HL-60 (cell line): Measurements from ENCODE around the gene ATP5F1E.

Source experiments
- DNase-seq, 2 experiments: peaks; one replicate each; pipeline ENCODE4 v3.0.0-alpha.2; 2010 to 2020; ENCODE audit warnings: low read depth in 1 of 2, low spot score in 1 of 2
- H3K27ac ChIP-seq: fragments of 250-450 bp; sonication (Bioruptor Pico); replicated peaks from 2 replicates; pipeline ENCODE4 v1.5.1; 2020; ENCODE audit warnings: mild to moderate bottlenecking, moderate library complexity
- H3K27me3 ChIP-seq: fragments of 250-450 bp; sonication (Bioruptor Pico); 2 replicates; pipeline ENCODE4 v1.5.1; 2021; ENCODE audit warnings: mild to moderate bottlenecking, moderate library complexity; ENCODE audit not compliant: insufficient read depth, poor library complexity, severe bottlenecking
- H3K4me3 ChIP-seq: replicated peaks from 2 replicates; pipeline ENCODE4 v1.5.1; 2011; ENCODE audit warnings: mild to moderate bottlenecking, control low read depth, low read length; ENCODE audit not compliant: insufficient read depth
- GABPA ChIP-seq: IDR thresholded peaks from 2 replicates; pipeline ENCODE4 v1.6.1; 2012; ENCODE audit warnings: low read depth
- POLR2AphosphoS5 ChIP-seq: IDR thresholded peaks from 2 replicates; pipeline ENCODE4 v1.6.1; 2012; ENCODE audit warnings: low read depth
- SPI1 ChIP-seq: IDR thresholded peaks from 2 replicates; pipeline ENCODE4 v1.6.1; 2012; ENCODE audit warnings: low read depth, mild to moderate bottlenecking, borderline replicate concordance
- long read RNA-seq: library from polyadenylated mRNA; unstranded; transcript quantifications from one replicate; pipeline ENCODE4 v2.0.0, GENCODE V29; 2020
- TF ChIP-seq, protein P1 (sequence below): IDR thresholded peaks from 2 replicates; pipeline ENCODE4 v1.6.1; 2012; ENCODE audit warnings: low read depth; ENCODE audit not compliant: insufficient replicate concordance
- TF ChIP-seq, protein P2 (sequence below): IDR thresholded peaks from one replicate; pipeline ENCODE4 v1.5.1; 2011; ENCODE audit warnings: low read length, control low read depth, inconsistent platforms; ENCODE audit not compliant: insufficient read depth

Gene ATP5F1E
- long read RNA-seq, transcript ATP5F1E-201 (3 exons, 3,665 nt): major isoform, 36 of 47 reads
- long read RNA-seq, partial matches to known transcripts: 0 of 47 reads
- long read RNA-seq, other reads (novel, unspliced or antisense): 7 of 47 reads

DNA sequence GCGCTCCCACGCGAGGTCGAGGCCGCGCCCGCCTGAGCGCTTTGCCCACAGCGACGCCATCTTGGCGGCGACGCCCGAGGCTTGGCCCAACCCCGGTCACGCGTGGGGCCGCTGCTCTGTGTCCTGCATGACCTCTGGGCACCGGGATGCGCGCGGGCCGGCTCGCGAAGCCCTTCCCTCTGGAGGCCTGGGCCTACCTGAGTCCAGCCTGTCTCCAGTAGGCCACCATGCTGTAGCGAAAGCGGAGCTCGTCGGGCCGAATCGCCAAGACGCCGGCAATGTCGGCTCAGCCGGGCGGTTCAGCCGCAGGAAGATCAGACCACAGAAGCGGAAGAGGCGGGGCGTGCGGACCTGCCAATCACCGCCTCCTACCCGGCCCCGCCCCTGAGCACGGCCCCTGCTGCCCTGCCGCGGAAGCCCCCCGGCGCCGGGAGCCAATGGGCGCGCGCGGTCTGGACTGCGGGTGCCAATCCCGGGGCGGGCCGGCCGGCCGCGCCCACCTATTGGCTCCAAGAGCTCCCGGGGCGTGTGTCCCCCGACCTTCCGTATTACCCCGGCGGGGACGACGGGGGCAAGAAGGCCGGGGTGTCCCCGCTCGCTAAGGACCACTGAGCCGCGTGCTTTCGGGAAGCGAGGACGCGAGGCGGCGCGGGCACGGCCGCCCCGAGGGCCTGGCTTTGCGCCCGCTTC, at the start of gene ATP5F1E:
ATP5F1E (minus strand) TSS at position 313 of the 690 bp plus-strand sequence; CDS start at position 229, 84 bp downstream.
- Histone ChIP-seq H3K27ac (peak within 1 kb of the TSS; percentile 87), H3K27me3 (no peaks in the 10 kb centered on the region), H3K4me3 (peak within 1 kb of the TSS; percentile 76)
- TF ChIP-seq SPI1 (peak; percentile 50; the same call in 1 of the 2 replicates), POLR2AphosphoS5 (peak; percentile 75), GABPA (peak; percentile 67)
- TF ChIP-seq, protein P1, sequence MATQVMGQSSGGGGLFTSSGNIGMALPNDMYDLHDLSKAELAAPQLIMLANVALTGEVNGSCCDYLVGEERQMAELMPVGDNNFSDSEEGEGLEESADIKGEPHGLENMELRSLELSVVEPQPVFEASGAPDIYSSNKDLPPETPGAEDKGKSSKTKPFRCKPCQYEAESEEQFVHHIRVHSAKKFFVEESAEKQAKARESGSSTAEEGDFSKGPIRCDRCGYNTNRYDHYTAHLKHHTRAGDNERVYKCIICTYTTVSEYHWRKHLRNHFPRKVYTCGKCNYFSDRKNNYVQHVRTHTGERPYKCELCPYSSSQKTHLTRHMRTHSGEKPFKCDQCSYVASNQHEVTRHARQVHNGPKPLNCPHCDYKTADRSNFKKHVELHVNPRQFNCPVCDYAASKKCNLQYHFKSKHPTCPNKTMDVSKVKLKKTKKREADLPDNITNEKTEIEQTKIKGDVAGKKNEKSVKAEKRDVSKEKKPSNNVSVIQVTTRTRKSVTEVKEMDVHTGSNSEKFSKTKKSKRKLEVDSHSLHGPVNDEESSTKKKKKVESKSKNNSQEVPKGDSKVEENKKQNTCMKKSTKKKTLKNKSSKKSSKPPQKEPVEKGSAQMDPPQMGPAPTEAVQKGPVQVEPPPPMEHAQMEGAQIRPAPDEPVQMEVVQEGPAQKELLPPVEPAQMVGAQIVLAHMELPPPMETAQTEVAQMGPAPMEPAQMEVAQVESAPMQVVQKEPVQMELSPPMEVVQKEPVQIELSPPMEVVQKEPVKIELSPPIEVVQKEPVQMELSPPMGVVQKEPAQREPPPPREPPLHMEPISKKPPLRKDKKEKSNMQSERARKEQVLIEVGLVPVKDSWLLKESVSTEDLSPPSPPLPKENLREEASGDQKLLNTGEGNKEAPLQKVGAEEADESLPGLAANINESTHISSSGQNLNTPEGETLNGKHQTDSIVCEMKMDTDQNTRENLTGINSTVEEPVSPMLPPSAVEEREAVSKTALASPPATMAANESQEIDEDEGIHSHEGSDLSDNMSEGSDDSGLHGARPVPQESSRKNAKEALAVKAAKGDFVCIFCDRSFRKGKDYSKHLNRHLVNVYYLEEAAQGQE: no peak
- TF ChIP-seq, protein P2, sequence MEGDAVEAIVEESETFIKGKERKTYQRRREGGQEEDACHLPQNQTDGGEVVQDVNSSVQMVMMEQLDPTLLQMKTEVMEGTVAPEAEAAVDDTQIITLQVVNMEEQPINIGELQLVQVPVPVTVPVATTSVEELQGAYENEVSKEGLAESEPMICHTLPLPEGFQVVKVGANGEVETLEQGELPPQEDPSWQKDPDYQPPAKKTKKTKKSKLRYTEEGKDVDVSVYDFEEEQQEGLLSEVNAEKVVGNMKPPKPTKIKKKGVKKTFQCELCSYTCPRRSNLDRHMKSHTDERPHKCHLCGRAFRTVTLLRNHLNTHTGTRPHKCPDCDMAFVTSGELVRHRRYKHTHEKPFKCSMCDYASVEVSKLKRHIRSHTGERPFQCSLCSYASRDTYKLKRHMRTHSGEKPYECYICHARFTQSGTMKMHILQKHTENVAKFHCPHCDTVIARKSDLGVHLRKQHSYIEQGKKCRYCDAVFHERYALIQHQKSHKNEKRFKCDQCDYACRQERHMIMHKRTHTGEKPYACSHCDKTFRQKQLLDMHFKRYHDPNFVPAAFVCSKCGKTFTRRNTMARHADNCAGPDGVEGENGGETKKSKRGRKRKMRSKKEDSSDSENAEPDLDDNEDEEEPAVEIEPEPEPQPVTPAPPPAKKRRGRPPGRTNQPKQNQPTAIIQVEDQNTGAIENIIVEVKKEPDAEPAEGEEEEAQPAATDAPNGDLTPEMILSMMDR: no peak
- peak; percentile 86 to 93 for DNase-seq

DNA sequence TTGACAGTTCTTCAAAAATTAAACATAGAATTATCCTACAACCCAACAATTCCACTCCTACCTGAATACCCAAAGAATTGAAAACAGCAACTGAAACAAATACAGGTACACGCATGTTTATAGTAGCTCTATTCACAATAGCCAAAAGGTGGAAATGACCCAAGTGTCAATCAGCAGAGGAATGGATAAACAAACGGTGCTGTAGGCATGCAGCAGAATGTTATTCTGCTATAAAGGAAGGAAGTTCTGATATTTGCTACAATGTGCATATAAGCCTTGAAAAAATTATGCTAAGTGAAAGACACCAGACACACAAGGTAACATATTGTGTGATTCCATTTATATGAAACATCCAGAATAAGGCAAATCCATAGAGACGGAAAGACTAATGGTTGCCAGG, 48.9 kb upstream of the ATP5F1E start:
- TF ChIP-seq SPI1 (no peak), POLR2AphosphoS5 (no peak)
- TF ChIP-seq, protein P1: no peak
- Histone ChIP-seq H3K27ac (no peak overlapping the region), H3K27me3 (peaks cover 6% of the 10 kb centered on the region), H3K4me3 (no peak overlapping the region)
- DNase-seq: no peak

DNA sequence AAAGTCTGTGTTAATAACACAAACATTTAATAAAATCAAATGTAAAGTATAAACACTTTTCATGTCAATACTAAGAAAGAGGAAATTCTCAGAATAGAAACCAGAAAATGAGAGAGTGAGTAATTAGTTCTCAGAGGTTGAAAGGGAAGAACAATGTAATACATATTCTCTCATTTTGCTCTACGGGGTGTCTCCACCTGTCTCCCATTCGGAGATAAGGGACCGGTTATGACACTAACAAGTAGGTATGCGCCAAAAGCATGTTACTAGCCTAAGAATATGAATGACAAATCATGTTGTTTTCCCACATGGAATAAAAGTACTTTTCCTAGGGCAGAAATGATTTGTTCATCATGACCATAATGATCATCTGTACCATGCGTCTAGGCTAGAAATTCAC, 46.1 kb upstream of the ATP5F1E start:
- Histone ChIP-seq H3K27me3 (peaks cover 13% of the 10 kb centered on the region), H3K4me3 (no peak overlapping the region), H3K27ac (no peak overlapping the region)
- DNase-seq: no peak
- TF ChIP-seq POLR2AphosphoS5: no peak
- TF ChIP-seq, protein P1: no peak
- no peak for TF ChIP-seq SPI1
- TF ChIP-seq, protein P2: no peak
- no peak for TF ChIP-seq GABPA
